ENCODE data around the gene CD2AP. TPM values are rescaled to one million over a fixed set of nuclear protein-coding genes. Genes with fewer than 3 reads are reported as not detected.

Gene CD2AP
- total RNA-seq, 1 donor from 2014 or later: 40.3 TPM

DNA sequence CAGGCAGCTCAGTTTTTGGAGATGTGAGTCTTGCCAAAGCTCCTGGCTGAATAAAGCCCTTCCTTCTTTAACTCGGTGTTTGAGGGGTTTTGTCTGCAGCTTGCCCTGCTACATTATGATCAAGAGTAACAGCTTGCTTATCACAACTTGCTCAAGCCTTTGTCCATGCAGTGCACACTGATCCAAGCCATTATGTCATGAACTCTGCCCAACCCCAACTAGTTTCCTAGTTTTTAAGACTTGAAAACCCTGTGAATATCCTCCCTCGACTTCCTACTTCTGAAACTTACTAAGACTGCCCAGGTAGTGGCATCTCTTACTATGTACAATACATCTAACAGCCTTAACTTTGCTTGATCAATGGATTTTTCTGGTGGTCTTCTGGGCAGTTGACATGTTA lies 170.4 kb downstream of the CD2AP start:
- Mint-ChIP-seq H3K4me1 (ENCODE audit: unreplicated experiment) (peaks cover 5% of the 10 kb centered on the region), H3K9me3 (ENCODE audit: unreplicated experiment) (no peaks in the 10 kb centered on the region), H3K27me3 (ENCODE audit: unreplicated experiment) (no peaks in the 10 kb centered on the region), H3K27ac (ENCODE audit: unreplicated experiment) (no peak overlapping the region), H3K4me3 (ENCODE audit: unreplicated experiment) (no peak overlapping the region), H3K36me3 (ENCODE audit: low read depth, unreplicated experiment) (no peaks in the 10 kb centered on the region)
- TF ChIP-seq, protein P1, sequence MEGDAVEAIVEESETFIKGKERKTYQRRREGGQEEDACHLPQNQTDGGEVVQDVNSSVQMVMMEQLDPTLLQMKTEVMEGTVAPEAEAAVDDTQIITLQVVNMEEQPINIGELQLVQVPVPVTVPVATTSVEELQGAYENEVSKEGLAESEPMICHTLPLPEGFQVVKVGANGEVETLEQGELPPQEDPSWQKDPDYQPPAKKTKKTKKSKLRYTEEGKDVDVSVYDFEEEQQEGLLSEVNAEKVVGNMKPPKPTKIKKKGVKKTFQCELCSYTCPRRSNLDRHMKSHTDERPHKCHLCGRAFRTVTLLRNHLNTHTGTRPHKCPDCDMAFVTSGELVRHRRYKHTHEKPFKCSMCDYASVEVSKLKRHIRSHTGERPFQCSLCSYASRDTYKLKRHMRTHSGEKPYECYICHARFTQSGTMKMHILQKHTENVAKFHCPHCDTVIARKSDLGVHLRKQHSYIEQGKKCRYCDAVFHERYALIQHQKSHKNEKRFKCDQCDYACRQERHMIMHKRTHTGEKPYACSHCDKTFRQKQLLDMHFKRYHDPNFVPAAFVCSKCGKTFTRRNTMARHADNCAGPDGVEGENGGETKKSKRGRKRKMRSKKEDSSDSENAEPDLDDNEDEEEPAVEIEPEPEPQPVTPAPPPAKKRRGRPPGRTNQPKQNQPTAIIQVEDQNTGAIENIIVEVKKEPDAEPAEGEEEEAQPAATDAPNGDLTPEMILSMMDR (IDR thresholded peaks at IDR 0.05; ENCODE audit: unreplicated experiment): no peak
- no peak for DNase-seq (ENCODE audit: low spot score)

DNA sequence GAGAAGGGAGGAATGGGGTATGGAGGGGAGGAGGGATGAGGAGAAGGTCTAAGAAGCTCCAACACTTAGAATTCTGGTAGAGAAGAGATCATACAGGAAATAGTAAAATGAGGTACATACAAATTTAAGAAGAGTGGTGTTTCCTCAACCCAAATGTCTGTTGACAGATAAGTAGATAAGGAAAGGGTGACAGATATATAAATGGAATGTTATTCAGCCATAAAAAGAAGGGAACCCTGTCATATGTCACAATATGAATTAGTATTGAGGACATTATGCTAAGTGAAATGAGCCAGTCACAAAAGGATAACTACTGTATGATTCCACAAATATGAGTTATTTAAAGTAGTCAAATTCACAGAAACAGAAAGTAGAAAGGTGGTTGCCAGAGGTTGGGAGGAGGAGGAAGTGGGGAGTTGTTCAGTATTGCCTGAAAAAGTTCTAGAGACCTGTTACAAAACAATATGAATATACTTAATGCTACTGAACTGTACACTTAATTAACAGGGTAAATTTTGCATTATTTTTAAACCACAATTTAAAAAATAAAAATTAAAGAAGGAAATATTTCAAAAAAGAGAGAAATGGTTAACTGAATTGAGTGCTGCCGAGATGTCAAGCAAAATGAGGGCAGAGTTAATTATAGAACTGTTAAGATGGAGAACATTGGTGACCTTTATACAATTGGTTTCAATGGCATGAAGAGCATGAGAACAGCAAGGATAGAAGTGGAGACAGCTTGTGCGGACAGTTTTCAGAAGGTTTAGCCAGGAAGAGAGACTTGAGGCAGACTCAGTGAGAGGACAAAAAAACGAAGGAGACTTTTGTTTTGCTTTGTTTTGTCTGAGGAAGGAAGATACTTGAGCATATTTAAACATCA lies 173.2 kb downstream of the CD2AP start:
- no peaks in the 10 kb centered on the region for H3K36me3 Mint-ChIP-seq (ENCODE audit: low read depth, unreplicated experiment)
- TF ChIP-seq, protein P1 (IDR thresholded peaks at IDR 0.05; ENCODE audit: unreplicated experiment): no peak
- H3K9me3 Mint-ChIP-seq (ENCODE audit: unreplicated experiment): no peaks in the 10 kb centered on the region
- no peak for DNase-seq (ENCODE audit: low spot score)
- H3K4me3 Mint-ChIP-seq (ENCODE audit: unreplicated experiment): no peak overlapping the region
- H3K27me3 Mint-ChIP-seq (ENCODE audit: unreplicated experiment): no peaks in the 10 kb centered on the region
- peaks cover 5% of the 10 kb centered on the region for H3K4me1 Mint-ChIP-seq (ENCODE audit: unreplicated experiment)
- no peak overlapping the region for H3K27ac Mint-ChIP-seq (ENCODE audit: unreplicated experiment)

DNA sequence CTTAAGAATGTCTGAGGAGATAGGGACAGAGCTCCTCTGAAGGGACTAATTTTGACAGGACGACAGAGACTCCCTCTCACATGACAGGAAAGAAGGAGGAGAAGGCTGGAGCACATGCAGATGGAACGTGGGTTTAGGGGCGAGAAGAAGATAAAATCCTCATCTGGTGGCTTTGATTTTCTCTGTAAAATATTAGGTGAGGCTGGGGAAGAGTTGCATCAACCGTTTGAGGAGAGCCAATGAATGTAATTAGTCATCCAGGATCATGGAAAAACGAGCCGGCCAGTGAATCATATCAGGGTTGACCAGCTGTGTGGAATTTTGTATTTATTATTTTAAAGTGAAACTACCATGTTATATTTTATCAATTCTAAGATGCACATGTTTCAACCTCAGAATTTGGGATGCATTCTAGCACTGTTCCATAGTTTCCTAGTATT lies 173.9 kb downstream of the CD2AP start:
- peaks cover 5% of the 10 kb centered on the region for H3K4me1 Mint-ChIP-seq (ENCODE audit: unreplicated experiment)

DNA sequence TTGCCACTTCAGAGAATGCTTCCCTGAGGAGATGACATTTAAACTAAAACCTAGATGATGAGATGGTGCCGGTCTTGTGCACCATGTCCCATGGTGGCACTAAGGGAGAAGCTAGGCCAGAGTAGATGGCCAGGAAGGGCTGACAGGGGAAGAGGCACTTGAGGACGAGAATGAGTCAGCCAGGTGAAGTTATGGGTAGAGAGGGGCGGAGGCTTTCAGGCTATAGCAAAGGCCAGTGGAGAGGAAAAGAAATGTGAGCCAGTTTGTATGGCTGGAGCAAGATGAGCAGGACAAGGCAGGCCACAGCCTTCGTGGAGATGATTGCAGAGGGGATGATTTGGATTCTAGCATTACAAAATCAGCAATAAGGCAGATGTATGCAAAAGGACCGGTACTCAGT lies 176.1 kb downstream of the CD2AP start:
- Mint-ChIP-seq H3K27me3 (ENCODE audit: unreplicated experiment) (no peaks in the 10 kb centered on the region), H3K4me3 (ENCODE audit: unreplicated experiment) (no peak overlapping the region), H3K36me3 (ENCODE audit: low read depth, unreplicated experiment) (no peaks in the 10 kb centered on the region), H3K9me3 (ENCODE audit: unreplicated experiment) (no peaks in the 10 kb centered on the region), H3K27ac (ENCODE audit: unreplicated experiment) (no peak overlapping the region), H3K4me1 (ENCODE audit: unreplicated experiment) (peaks cover 5% of the 10 kb centered on the region)
- TF ChIP-seq, protein P1 (IDR thresholded peaks at IDR 0.05; ENCODE audit: unreplicated experiment): no peak
- DNase-seq (ENCODE audit: low spot score): no peak

More for the DNA sequence above, 173.9 kb downstream of the CD2AP start:
- Mint-ChIP-seq H3K27ac (ENCODE audit: unreplicated experiment) (no peak overlapping the region), H3K9me3 (ENCODE audit: unreplicated experiment) (no peaks in the 10 kb centered on the region), H3K4me3 (ENCODE audit: unreplicated experiment) (no peak overlapping the region), H3K36me3 (ENCODE audit: low read depth, unreplicated experiment) (no peaks in the 10 kb centered on the region), H3K27me3 (ENCODE audit: unreplicated experiment) (no peaks in the 10 kb centered on the region)
- no peak for DNase-seq (ENCODE audit: low spot score)
- TF ChIP-seq, protein P1 (IDR thresholded peaks at IDR 0.05; ENCODE audit: unreplicated experiment): no peak

DNA sequence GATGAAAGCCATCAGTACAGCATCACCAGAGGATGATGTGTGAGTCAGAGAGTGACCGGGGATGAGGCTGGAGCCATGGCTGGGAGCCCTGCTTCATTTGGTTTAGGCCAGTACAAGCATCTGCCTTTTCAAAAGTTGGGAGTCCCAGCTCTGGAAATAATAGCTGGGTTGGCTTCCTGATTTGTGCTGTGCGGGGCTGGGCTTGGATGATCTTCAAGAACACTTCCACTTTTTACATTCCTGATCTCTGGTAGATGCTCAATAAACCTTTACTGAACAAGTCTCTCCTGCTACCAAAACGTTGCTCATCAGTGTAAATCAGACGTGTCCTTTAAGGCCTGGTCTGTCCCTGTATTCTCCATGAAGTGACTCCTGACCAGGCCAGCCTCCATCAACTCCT lies 176.7 kb downstream of the CD2AP start:
- Mint-ChIP-seq H3K9me3 (ENCODE audit: unreplicated experiment) (no peaks in the 10 kb centered on the region), H3K36me3 (ENCODE audit: low read depth, unreplicated experiment) (no peaks in the 10 kb centered on the region), H3K4me1 (ENCODE audit: unreplicated experiment) (peaks cover 5% of the 10 kb centered on the region), H3K27me3 (ENCODE audit: unreplicated experiment) (no peaks in the 10 kb centered on the region), H3K27ac (ENCODE audit: unreplicated experiment) (no peak overlapping the region), H3K4me3 (ENCODE audit: unreplicated experiment) (no peak overlapping the region)
- TF ChIP-seq, protein P1 (IDR thresholded peaks at IDR 0.05; ENCODE audit: unreplicated experiment): no peak
- DNase-seq (ENCODE audit: low spot score): no peak

All from endothelial cell (in vitro differentiated cells).